ENCODE results near the gene BACE2. TPM values are rescaled to one million over a fixed set of nuclear protein-coding genes. Genes with fewer than 3 reads are reported as not detected.

BACE2 gene
- total RNA-seq, 2 donors from 2014 or later, result 9.1 to 16.7 TPM

DNA sequence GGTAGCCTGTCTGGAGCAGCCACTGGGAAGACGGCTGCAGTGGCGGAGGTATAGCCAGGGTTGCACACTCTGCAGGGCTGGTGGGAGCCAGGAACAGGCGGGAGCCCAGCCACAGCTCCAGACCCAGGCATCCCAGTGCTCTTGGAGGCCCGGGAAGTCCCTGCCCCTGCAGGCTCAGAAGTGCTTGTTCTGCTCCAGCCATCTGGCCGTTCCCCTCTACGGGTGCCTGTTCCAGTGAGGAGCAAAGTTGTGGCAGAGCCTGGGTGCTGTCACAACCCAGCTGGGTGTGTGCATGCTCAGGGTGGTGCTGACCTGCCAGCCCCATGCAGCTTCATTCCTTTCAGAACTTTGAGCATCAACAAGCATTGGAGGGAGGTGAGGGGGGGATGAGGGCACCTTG is 31.7 kb upstream of the BACE2 start:
- H3K4me3 ChIP-seq (ENCODE audit: low read length), result no peak overlapping the region
- TF ChIP-seq, protein P1, sequence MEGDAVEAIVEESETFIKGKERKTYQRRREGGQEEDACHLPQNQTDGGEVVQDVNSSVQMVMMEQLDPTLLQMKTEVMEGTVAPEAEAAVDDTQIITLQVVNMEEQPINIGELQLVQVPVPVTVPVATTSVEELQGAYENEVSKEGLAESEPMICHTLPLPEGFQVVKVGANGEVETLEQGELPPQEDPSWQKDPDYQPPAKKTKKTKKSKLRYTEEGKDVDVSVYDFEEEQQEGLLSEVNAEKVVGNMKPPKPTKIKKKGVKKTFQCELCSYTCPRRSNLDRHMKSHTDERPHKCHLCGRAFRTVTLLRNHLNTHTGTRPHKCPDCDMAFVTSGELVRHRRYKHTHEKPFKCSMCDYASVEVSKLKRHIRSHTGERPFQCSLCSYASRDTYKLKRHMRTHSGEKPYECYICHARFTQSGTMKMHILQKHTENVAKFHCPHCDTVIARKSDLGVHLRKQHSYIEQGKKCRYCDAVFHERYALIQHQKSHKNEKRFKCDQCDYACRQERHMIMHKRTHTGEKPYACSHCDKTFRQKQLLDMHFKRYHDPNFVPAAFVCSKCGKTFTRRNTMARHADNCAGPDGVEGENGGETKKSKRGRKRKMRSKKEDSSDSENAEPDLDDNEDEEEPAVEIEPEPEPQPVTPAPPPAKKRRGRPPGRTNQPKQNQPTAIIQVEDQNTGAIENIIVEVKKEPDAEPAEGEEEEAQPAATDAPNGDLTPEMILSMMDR (conservative IDR thresholded peaks at IDR 0.05), result no peak
- 80 to 87% methylated on average over 1 to 6 of the region's 6 CpGs for WGBS, 2 experiments (ENCODE audit: insufficient coverage in 1 of 2, insufficient read length in 1 of 2)
- H3K4me3 Mint-ChIP-seq, result no peak overlapping the region
- H3K27me3 ChIP-seq (ENCODE audit: control insufficient read depth, insufficient read depth, low read length, poor library complexity, severe bottlenecking), result no peaks in the 10 kb centered on the region
- peaks cover 7% of the 10 kb centered on the region for H3K27me3 Mint-ChIP-seq (ENCODE audit: insufficient read depth)
- H3K9me3 ChIP-seq (ENCODE audit: control insufficient read depth, low read length), result no peaks in the 10 kb centered on the region
- no peak for DNase-seq
- no peaks in the 10 kb centered on the region for H3K36me3 ChIP-seq (ENCODE audit: control insufficient read depth, insufficient read depth, low read length)
- H3K27ac ChIP-seq (ENCODE audit: low read depth, low read length), result no peak overlapping the region
- no peaks in the 10 kb centered on the region for H3K4me1 Mint-ChIP-seq
- H3K9ac ChIP-seq (ENCODE audit: extremely low read depth, low read length, poor library complexity, severe bottlenecking), result no peak overlapping the region
- no peaks in the 10 kb centered on the region for H3K4me1 ChIP-seq (ENCODE audit: control insufficient read depth, insufficient read depth, low read length)
- peaks cover 5% of the 10 kb centered on the region for H3K9me3 Mint-ChIP-seq
- H3K27ac Mint-ChIP-seq, result no peak overlapping the region
- H3K36me3 Mint-ChIP-seq (ENCODE audit: low read depth), result no peaks in the 10 kb centered on the region

DNA sequence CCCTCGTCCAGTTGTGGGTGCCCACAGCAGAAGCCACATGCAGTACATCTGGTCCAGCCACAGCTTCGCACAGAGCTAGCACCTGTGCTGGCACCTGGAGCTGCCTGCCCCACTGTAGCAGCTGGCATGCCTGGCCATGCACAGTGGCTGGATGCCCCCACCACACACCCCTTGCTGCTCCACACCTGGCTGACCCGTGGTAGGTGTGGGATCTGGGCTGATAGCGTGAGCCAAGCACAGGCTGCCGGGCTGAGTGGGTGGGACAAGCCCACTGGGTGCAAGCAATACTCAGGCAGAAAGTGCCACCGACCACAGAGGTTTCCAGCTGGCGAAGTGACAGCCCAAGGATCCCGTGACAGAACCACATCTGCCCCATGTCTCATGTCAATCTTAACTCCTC is 30.6 kb upstream of the BACE2 start:
- Mint-ChIP-seq H3K4me3 (no peak overlapping the region), H3K36me3 (ENCODE audit: low read depth) (no peaks in the 10 kb centered on the region), H3K27ac (no peak overlapping the region), H3K9me3 (peaks cover 5% of the 10 kb centered on the region), H3K4me1 (no peaks in the 10 kb centered on the region), H3K27me3 (ENCODE audit: insufficient read depth) (peaks cover 7% of the 10 kb centered on the region)
- Histone ChIP-seq H3K4me1 (ENCODE audit: control insufficient read depth, insufficient read depth, low read length) (no peaks in the 10 kb centered on the region), H3K36me3 (ENCODE audit: control insufficient read depth, insufficient read depth, low read length) (no peaks in the 10 kb centered on the region), H3K27me3 (ENCODE audit: control insufficient read depth, insufficient read depth, low read length, poor library complexity, severe bottlenecking) (no peaks in the 10 kb centered on the region), H3K27ac (ENCODE audit: low read depth, low read length) (no peak overlapping the region), H3K9me3 (ENCODE audit: control insufficient read depth, low read length) (no peaks in the 10 kb centered on the region), H3K9ac (ENCODE audit: extremely low read depth, low read length, poor library complexity, severe bottlenecking) (no peak overlapping the region), H3K4me3 (ENCODE audit: low read length) (no peak overlapping the region)
- TF ChIP-seq, protein P1 (conservative IDR thresholded peaks at IDR 0.05), result no peak
- no peak for DNase-seq
- WGBS, 2 experiments (ENCODE audit: insufficient coverage in 1 of 2, insufficient read length in 1 of 2), result 90 to 93% methylated on average over 6 to 8 of the region's 8 CpGs

GRCh38 chr21:41137889-41138288 is 30.1 kb upstream of the BACE2 start:
- Mint-ChIP-seq H3K4me1 (no peaks in the 10 kb centered on the region), H3K4me3 (no peak overlapping the region), H3K27me3 (ENCODE audit: insufficient read depth) (peaks cover 7% of the 10 kb centered on the region), H3K9me3 (peaks cover 5% of the 10 kb centered on the region), H3K27ac (no peak overlapping the region), H3K36me3 (ENCODE audit: low read depth) (no peaks in the 10 kb centered on the region)
- Histone ChIP-seq H3K9ac (ENCODE audit: extremely low read depth, low read length, poor library complexity, severe bottlenecking) (no peak overlapping the region), H3K27ac (ENCODE audit: low read depth, low read length) (no peak overlapping the region), H3K9me3 (ENCODE audit: control insufficient read depth, low read length) (no peaks in the 10 kb centered on the region), H3K4me1 (ENCODE audit: control insufficient read depth, insufficient read depth, low read length) (no peaks in the 10 kb centered on the region), H3K4me3 (ENCODE audit: low read length) (no peak overlapping the region), H3K27me3 (ENCODE audit: control insufficient read depth, insufficient read depth, low read length, poor library complexity, severe bottlenecking) (no peaks in the 10 kb centered on the region), H3K36me3 (ENCODE audit: control insufficient read depth, insufficient read depth, low read length) (no peaks in the 10 kb centered on the region)
- TF ChIP-seq, protein P1 (conservative IDR thresholded peaks at IDR 0.05), result no peak
- no peak for DNase-seq
- 87 to 100% methylated on average over 2 to 6 of the region's 6 CpGs for WGBS, 2 experiments (ENCODE audit: insufficient coverage in 1 of 2, insufficient read length in 1 of 2)

All from endodermal cell (in vitro differentiated cells).